ENCODE results near the gene CCDC24.

The CCDC24 gene

DNA sequence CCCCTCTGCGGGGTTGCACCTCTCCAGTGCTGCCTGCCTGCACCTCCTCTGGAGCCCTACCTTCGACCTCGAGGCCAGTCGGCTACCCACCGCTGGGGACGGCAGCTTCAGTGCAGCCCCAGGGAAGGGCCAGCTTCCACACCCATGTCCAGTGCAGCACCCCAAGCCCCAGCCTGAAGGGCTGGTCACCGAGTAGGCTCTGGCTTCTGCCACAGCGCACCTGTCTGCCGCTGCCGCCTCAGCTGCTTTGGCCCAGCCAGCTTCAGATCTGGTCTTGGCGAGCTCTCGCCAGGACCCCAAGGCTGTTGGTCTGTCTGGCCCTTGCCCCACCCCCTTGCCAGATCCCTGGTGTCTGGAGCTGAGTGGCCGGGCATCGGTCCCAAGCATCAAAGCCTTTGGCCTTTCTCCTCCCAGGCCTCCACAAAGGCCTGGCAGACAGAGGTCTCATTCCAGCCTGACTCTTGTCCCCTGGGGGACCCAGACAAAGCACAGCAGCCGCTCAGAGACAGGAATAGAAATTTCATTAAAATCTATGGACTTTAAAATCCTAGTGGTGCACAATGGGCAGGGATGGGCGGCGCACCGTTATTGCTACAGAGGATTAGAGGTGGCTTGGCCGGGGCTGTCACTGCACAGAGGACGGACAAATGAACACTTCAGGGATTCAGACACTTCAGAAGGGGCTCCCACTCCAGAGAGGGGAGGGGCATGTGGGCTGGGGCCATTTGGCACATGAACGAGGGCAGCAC lies 4.8 kb downstream of the CCDC24 start:
- no peak for DNase-seq (ENCODE audit: extremely low read depth in 1 of 2, low read depth in 1 of 2)

DNA sequence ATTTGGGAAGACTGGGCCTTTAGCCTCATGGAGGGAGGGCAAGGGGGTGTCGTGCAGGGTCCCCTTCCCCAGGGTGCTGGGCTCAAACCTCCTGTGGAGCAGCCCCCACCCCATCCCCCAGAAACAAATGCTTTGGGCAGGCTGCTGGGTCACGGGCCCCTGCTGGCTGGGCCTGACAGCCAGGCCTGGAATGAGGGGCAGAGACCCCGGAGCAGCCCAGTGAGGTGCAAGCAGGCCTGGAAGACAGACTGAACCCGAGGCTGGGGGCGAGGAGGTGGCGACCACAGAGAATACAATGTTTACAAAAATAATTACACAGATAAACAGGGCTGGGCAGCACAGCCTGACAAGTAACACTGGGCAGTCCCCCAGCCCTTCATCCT lies 5.3 kb downstream of the CCDC24 start:
- DNase-seq (ENCODE audit: extremely low read depth in 1 of 2, low read depth in 1 of 2), result no peak

- no peak for DNase-seq (ENCODE audit: extremely low read depth in 1 of 2, low read depth in 1 of 2)
Observed at GRCh38 chr1:43997295-43997999, 6.0 kb downstream of the CCDC24 start.

DNA sequence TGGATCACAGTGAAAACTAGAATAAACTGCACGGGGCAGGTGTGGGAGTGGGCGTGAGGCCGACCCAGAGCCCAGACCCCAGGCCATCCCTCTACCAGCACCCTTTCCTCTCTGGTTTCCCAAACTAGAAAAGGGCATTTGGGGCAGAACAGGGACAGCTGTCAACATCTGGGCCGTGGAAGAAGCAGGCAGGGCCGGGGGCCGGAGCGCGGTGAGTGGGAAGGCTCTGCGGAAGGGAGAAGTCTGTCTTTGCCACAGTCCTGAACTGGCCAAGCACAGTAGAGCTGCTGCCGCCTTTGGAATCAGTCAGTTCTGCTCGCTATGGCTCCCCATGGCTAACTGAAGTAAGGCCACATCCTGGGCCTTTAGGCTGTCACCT lies 6.6 kb downstream of the CCDC24 start:
- no peak for DNase-seq (ENCODE audit: extremely low read depth in 1 of 2, low read depth in 1 of 2)

DNA sequence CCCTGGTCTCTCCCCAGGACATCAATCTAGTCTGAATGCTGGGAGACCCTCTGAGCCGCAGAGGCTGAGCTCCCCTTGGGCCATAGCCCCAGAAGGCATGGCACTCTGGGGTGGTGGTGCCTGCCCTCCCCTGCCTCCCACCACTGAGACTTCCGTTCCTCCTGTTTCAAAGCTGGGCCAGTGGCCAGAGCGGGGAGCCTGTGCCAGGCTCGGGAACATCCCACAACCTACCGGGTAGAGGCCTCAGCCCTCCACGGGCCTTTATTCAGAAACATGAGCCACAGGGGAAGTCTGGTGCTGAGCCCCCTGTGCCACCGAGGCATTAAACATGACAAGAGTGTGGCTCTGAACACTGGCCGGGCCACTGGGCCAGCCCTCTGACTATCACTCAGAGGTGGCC lies 8.1 kb downstream of the CCDC24 start:
- no peak for DNase-seq (ENCODE audit: extremely low read depth in 1 of 2, low read depth in 1 of 2)

DNA sequence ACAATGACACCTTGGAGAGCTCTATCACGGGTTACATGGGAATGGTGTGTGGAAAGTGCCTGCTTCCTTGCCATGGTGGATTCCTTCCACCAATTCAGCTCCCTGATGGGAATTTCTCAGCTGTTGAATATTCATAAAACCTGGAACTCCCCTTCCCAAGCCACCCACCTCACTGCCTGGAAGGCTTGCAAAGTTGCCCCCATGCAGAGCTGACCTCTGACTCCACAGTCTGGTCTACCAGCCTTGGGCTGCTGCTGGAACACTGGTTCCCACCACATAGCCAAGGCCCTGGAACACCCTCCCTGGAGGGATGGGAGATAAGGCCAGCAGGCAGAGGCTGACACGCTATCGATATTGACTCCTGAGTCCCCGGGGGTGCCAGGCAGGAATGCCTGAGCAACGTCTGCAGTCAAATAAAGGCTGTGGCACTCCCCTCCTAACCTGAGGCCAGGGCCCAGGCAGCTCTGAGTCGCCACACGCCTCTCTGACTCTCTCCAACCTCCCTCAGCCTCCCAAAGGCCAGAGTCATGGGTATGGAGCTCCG lies 8.8 kb downstream of the CCDC24 start:
- no peak for DNase-seq (ENCODE audit: extremely low read depth in 1 of 2, low read depth in 1 of 2)

GRCh38 chr1:44002165-44002564 lies 10.8 kb downstream of the CCDC24 start:
- DNase-seq (ENCODE audit: extremely low read depth in 1 of 2, low read depth in 1 of 2), result no peak

GRCh38 chr1:44002606-44003157 lies 11.3 kb downstream of the CCDC24 start:
- no peak for DNase-seq (ENCODE audit: extremely low read depth in 1 of 2, low read depth in 1 of 2)

DNA sequence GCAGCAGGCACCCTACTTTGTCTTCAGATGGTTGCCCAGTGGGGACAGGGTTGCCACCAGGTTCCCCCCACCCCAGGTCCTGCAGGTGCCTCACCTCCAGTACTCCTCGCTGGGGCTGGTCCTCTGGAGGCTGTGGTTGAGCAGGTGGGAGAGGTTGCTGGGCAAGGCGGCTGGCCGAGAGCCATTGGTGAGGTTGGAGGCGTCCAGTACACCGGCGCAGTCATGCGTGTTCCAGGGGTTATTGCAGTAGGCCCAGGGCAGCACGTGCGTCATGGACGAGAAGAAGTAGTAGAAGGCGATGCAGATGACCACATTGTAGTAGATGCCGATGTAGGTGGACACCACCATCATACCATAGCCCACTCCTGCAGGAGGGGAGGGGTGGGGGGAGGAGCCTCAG lies 16.9 kb downstream of the CCDC24 start:
- DNase-seq (ENCODE audit: extremely low read depth in 1 of 2, low read depth in 1 of 2), result no peak

GRCh38 chr1:44010935-44011471 lies 19.6 kb downstream of the CCDC24 start:
- DNase-seq (ENCODE audit: extremely low read depth in 1 of 2, low read depth in 1 of 2), result no peak

DNA sequence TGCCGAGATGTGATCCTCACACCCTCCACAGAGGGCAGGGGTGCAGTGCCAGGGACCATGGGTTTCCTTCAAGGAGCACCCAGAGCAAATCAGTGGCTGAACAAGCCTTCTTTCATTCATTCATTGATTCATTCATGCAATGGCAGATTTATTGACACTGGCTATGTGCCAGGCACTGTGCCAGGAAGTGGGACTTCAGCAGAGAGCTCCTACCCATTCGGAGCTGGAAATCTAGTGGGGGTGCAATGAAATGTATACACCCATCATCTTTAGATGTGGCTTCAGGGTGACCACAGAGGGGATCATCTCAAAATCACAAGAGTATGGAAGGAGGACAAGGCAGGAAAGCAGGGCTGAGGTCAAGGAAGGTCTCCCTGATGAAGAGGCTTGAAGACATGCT lies 21.0 kb downstream of the CCDC24 start:
- DNase-seq (ENCODE audit: extremely low read depth in 1 of 2, low read depth in 1 of 2), result no peak

GRCh38 chr1:44012941-44013609 lies 21.7 kb downstream of the CCDC24 start:
- DNase-seq (ENCODE audit: extremely low read depth in 1 of 2, low read depth in 1 of 2), result no peak

GRCh38 chr1:44013949-44014348 lies 22.6 kb downstream of the CCDC24 start:
- DNase-seq (ENCODE audit: extremely low read depth in 1 of 2, low read depth in 1 of 2), result no peak

- DNase-seq (ENCODE audit: extremely low read depth in 1 of 2, low read depth in 1 of 2), result no peak
Observed at GRCh38 chr1:44014365-44015104, 23.1 kb downstream of the CCDC24 start.

- DNase-seq (ENCODE audit: extremely low read depth in 1 of 2, low read depth in 1 of 2), result no peak
Observed at GRCh38 chr1:44015206-44015605, 23.8 kb downstream of the CCDC24 start.

GRCh38 chr1:44016041-44016889 lies 24.9 kb downstream of the CCDC24 start:
- no peak for DNase-seq (ENCODE audit: extremely low read depth in 1 of 2, low read depth in 1 of 2)

DNA sequence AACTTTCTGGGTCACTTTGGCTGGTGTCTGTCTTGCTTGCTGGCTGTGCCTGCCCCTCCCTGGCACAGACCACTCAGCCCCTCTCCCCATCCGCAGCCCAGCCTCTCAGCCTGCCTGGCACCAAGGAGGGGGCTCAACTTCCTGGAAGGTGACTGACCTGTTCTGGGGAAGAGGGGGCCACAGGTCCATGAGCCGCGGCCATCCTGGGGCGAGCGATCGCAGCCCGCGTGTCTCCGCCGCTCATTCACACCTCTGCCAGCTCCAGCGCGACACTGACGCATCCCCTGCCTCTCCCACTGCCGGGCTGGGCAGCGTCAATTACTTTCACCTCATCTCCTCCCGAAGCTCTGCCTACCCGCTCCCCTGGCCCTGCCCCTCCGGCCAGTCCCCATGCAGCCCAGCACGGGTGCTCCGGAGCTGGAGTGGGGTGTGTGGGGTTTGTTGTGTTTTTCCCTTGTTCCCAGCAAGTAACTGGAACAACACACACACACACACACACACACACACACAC lies 25.5 kb downstream of the CCDC24 start:
- no peak for DNase-seq (ENCODE audit: extremely low read depth in 1 of 2, low read depth in 1 of 2)

DNA sequence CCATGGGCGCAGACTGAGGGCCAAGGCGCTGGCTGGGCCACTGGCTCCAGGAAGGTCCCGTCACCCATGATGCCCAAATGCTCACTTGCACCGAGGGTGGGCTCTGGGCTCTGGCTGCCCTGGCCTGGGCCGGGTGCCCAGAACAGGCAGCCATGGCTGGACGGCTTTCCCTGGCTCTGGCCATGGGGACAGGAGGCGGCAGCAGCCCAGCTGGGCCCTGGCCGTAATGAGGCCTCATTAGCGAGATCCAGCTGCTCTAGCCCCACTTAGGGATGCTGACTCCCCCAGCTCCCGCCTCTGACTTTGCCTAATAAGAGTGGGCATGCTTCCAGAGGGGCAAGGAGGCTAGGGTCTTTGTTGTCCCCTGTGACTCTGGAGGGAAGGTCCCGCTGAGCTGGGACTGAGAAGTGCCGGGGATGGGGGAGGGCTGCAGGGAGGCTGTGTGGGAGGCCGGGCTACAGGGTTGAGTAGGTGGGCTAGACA lies 28.1 kb downstream of the CCDC24 start:
- no peak for DNase-seq (ENCODE audit: extremely low read depth in 1 of 2, low read depth in 1 of 2)

DNA sequence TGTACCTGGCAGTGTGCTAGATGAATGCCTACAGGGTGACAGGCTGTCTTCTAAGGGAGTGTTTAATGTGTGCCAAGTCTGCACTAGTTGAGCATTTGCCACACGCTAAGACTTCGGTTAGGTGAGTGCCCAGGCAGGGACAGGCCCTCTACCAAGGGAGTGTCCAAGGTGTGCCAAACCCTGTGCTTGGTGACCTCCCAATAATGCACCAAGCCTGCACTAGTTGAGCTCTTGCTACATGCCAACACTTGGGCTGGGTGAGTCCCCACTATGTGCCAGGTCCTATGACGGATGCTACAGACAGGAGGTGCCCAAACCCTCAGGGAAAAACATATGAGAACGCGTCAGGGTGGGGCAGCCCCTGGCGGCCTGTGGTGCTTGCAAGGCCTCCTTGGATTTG lies 29.1 kb downstream of the CCDC24 start:
- no peak for DNase-seq (ENCODE audit: extremely low read depth in 1 of 2, low read depth in 1 of 2)

All from stimulated activated CD8-positive, alpha-beta memory T cell treated with anti-CD3 and anti-CD28 coated beads, Interleukin-7, amount 100 ng/mL, for 48 hours (primary cell).